Stimulated activated CD8-positive, alpha-beta memory T cell treated with anti-CD3 and anti-CD28 coated beads, Interleukin-12 subunit alpha, Interleukin-12 subunit beta, amount 100 ng/mL, for 24 hours (primary cell): ENCODE measurements around the gene SCG2.

Source experiments
- DNase-seq: peaks from one replicate; pipeline ENCODE4 v3.0.0-alpha.2; 2020; ENCODE audit errors: extremely low read depth

Gene SCG2

DNA sequence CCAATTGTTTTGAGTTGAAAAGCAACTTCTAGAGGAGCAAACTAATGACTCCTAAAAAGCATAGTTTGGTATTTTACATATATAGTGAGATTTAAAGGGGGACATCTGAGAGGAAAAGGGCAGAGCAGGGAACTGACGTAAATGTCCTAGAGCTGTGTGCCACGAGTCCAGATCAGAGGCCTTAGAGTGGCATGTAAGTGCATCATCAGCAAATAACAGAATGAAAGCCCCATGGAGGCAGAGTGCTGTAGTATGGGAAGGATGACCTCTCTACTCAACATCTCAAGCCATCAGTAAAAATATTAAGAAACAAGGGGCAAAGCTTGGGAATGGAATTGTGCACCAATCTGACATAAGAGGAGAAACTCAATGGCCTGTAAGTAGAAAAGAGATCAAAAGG, 31.4 kb downstream of the SCG2 start:
- no peak for DNase-seq

DNA sequence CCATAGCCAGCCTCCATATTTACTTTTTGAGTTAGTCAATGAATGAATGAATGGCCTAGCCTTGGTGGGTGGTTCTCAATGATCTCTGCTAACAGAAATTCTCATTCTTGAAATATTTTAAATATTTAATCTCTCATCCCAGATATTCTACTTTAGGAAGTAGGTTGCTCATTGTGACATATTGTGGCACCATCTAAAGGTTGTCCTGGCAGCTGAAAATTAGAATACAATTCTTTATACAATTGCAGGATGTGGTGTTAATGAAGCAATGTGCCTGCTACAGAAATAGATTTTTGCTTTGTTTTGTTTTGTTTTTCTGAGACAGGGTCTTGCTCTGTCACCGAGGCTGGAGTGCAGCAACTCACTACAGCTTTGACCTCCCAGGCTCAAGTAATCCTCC, 35.8 kb downstream of the SCG2 start:
- DNase-seq = no peak

DNA sequence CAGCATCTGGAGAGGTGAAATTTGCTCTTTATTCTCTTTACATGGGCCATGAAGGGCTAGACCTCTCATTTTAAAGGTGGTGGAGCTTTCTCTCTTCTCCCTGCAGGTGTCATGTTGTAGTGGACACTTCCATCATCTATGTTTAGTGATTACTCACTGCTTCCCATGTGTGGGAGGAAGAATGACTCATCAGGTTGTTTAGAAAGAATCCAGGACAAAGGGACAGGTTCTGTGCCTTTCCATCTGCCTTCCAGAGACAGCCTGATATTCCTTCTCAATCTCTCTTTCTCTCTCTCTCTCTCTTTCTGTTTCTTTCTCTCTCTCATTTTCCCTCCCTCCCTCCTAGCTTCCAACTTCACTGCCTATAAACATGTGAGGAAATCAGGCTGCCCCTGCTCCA, 38.7 kb downstream of the SCG2 start:
- DNase-seq = no peak

DNA sequence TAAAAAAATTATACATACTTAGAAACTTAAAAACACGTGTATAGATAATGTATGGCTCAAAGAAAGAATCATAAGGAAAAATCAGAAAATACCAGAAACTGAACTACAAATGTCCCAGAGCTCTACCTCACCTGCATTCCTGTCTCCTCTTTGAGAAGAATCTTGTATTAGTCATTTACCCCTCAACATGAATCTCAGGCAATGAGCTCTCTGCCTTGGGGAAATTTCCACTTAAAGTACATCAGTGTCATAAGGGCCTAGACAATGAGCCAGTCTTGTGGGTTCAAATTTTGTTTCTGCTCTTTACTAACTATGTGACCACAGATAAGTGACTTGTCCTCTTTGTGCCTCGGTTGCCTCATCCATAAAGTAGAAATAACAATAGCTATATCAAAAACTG, 40.1 kb downstream of the SCG2 start:
- DNase-seq = no peak

DNA sequence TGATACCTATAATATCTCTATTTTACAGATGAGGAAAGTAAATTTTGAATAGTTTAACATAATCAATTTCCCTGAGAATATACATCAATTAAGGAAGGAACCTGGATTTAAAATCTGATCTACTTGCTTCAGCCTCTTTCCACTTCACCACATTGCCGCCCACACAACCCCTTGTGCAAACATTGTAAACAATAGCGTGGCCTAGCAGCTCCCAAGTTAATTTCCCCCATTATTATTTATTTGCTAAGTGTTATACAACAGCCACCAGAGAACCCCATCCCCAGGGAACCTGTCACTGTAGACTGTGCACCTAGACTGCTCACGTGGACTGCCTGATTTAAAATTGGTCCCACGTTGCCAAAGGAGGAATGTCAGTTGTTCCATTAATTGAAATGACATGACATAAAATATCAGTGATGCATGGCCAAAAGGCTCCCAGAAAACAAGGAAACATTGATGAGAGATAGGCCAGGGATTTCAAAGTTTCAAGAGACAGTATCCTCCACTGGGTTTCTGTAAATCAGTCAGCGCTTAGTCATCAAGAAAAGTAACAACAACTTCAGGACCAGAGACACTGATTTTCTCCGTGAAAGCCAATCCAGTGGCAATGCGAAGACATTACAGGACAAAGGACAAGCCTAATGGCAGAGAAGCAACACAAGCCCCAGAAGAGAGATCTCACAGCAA, 41.3 kb downstream of the SCG2 start:
- DNase-seq = no peak

DNA sequence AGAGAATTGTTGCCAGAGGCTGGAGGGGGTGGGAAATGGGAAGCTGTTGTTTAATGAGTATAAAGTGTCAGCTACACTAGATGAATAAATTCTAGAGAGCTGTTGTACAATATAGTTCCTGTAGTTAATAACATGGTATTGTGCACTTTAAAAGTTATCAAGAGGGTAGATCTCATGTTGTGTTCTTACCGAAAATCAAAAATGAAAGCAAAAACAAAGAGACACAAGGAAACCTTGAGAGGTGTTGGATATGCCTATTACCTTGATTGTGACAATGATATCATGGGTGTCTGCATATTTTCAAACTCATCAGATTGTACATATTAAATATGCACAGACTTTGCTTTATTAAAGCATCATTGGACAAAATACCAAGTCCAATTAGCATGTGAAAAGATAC, 43.2 kb downstream of the SCG2 start:
- no peak for DNase-seq

DNA sequence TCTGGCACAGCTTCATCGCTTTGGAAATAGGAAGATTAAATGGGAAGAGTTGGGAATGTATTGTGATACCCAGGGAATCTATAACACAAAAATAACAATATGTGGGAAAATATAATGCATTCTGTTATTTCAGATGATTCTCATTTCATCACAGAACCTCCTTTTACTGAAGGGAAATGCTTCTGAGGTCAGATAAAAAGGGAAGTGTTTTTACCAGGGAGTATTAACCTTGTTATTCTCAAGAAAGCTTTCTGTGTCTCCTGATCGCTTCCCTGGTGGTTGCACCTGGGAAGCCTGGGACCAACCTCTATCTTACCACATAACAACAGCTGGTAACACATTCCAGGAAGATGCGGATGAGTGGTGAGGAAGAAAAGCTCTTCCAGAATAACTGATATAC, 47.2 kb downstream of the SCG2 start:
- DNase-seq = no peak

DNA sequence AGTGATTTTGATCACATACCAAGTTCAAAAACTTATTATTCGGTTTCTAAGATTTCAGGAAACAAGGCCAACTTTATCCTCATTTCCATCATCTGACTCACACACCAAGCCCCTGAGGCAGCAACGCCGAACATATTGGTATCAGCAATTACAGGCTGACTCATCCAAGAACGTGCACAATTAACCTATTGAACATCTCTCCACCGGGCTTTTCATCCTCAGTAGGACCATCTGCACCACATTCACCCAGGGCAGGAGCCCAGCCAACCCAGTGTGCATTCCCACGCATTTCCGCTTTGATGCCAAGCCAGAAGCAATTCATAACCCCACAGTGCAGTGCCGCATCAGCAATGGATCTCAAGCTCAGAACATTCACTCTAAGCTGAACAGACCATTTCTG, 52.9 kb downstream of the SCG2 start:
- DNase-seq = no peak

DNA sequence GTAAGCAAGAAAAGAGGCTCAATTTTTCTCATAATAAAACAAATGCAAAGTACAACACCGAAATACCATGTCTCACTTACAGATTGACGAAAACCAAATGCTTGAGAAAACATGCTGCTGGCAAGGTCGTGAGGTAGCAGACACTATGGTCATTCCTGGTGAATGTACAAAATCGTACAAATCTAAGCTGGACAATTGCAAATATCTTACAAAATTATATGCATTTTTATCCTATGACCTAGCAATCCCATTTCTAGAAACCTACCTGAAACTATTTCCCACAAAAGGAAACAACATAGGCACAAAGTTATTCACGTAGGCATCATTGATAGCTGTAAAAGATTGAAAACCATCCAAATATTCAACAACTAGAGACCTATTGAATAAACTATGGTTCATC, 54.0 kb downstream of the SCG2 start:
- no peak for DNase-seq
